ENCODE results near the gene MTMR12.
"Not testable (repeated sequence)": the region's sequence is repeated elsewhere in the genome, so short reads cannot be mapped to it uniquely, and the experiment has no call there.

The MTMR12 gene

DNA sequence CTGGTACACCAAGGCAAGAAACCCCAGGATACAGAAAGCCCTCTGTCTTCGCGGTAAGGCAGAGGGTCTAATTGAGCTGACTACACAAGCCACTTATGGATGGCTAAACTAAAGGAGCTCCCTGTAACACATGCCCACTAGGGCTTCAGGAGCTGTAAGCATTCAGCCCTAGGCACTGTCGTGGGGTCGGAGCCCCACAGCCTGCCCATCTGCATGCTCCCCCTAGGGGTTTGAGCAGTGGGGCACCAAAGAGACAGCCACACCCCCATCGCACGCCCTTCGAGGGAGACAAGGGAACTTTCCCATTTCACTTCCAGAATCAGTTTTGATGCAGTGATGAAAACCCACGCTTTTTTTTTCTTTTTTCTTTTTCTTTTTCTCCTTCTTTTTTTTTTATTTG, 11.0 kb upstream of the MTMR12 start:
- DNase-seq (ENCODE audit: low spot score) = no peak

DNA sequence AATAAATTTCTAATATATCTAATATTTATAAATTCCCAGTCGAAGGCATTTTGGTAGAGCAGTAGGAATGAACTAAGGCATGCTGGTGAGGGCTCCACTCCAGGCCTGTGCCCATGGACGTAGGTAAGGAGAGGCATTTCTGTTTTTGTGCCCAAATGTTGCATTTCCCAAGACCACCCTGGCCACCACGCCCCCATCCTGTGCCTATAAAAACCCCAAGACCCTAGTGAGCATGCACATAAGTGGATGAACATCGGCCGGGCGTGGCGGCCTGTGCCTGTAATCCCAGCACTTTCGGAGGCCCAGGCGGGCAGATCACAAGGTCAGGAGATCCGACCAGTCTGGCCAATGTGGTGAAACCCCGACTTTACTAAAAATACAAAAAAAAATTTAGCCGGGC, 10.1 kb upstream of the MTMR12 start:
- DNase-seq (ENCODE audit: low spot score) = no peak

DNA sequence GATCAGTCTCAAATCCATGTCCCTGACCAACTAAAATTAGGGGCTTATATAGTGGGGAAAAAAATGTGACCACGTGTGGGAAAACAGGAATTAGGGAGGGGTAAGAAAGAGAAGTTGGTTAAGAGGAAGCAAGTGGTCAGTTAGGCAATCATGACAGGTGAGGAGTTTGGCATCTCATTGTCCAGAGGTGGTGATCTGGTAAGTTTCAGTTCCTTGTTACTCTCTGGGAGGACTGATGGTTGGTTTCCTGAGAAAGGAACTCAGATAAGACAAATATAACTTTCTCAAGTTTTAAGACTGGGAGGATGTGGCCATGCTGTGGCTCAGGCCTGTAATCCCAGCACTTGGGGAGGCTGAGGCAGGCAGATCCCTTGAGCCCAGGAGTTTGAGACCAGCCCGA, 9.0 kb upstream of the MTMR12 start:
- DNase-seq (ENCODE audit: low spot score) = not testable (repeated sequence)

DNA sequence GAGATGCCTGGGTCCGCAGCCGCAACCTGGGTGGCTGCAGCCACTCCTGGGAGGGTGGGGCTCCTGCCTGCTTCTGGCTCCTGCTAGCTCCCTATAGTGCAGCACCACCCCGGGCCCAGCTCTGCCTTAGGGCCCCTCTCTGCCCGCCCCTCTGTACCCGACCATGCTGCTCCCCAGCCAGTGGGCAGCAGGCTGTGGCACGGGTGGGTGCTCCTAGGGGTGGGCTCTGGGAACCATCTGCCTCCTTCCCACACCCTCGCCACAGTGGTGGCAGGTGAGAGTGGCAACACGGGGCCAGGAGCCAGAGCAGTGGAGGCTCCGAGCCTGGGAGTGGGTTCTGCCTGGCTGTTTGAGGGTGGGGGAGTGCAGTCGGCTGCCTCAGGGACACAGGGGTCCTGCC, 7.8 kb upstream of the MTMR12 start:
- no peak for DNase-seq (ENCODE audit: low spot score)

DNA sequence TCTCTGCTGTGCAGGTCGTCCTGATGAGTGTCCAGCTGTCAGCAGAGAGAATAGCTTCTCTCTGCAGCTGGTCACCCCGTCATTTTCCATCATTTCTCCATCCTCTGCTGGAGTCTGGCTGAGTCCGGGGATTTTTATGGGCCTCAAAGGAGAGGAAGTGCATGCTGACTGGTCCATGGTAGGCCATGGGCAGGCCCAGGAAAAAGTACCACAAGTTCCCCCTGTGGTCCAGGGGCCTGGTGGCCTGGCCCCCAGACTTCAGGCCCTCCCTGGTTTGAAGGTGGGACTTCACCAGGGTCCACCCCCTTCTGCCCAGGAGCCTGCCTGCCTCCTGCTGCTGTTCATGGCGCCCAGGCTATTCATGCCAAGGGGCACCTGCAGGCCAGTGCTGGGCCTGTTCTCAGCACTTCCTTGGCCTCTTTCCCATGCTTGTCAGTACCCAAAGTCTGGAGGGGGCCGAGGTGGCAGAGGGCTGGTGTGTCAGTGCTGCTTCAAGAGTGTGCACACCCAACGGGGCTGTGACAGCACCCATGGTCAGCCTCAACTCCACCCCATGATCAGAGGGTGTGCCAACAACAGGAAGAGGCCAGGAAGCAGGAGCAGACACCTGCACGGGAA, 7.3 kb upstream of the MTMR12 start:
- DNase-seq (ENCODE audit: low spot score) = no peak

DNA sequence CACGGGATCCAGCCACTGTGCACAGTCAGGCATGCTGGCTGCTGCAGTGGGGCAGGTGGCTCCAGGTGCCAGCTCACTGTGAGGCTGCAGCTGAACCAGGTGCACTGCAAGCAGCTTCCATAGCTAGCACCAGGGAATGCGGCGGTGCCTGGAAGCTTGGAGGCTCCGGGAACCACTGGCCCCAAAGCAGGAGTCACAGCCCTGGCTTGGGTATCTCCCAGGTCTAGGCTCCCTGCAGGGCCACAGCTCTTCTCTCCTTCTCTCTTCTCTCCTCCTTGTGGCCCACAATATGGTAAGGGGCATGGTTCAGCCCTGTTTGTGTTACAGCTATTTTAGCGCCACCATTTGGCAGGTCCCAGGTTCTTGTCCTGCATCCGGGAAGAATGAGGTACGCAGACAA, 6.7 kb upstream of the MTMR12 start:
- no peak for DNase-seq (ENCODE audit: low spot score)

DNA sequence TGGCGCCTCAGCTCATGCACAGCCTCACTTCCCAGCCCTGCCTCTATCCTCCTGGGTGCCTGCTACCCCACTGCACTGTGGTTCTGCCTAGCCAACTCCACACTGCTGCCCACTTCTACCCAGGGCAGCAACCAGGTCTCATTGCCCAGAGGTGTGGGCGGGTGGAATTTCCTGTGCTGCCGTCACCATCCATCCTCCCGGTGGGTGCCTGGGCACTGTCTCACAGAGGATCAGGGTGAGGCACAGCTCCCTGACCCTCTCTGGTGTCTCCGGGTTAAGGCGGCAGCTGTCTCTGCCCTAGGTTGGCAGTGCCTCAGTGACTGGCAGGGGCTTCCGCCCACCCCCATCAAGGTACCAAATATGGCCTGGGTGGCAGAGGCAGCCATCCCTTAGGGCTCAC, 4.3 kb upstream of the MTMR12 start:
- no peak for DNase-seq (ENCODE audit: low spot score)

DNA sequence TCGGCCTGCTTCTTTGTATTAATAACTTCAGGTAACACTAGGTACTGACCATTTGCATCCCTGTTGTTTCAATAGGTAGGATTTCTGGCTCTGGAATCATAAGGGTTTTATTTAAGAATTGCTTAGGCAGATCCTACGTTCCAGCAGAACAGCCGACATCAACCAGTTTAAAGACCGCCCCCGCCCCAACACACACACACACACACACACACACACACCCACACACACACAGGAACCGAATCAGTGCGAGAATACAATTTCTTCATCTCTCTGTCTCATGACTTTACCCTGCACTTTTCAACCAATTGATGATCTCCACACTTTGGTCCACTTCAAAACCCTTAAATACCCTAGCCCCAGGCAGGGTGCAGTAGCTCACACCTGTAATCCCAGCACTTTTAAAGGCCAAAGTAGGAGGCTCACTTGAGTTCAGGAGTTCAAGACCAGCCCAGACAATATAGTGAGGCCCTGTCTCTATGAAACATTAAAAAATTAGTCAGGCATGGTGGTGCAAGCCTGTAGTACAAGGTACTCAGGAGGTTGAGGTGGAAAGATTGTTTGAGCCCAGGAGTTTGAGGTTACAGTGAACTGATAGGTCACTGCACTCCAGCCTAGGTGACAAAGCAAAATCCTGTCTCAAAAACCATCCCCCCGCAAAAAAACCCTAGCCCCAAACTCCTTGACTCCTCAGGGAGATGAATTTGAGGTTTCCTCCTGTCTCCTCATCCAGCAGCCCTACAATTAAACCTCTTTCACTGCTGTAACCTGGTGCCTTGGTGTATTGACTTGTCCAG, 2.7 kb upstream of the MTMR12 start:
- DNase-seq (ENCODE audit: low spot score) = no peak

DNA sequence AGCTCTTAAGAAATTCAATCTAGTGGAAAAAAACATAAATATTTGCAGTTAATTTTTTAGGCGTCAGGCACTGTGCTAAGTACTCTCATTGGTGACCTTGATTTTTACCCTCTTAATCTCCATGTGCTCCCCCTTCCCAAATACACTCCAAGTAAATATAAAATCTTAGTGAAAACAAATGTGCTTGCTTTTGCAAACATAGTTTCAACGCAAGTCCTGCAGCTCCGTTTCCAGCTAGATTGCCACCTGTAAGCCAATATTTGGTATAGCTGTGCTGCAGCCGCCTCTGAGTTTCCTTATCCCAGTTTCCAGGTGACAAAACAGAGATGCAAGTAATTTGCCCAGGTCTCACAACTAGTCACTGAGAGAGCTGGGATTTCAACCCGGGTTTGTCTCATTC, 1.9 kb upstream of the MTMR12 start:
- no peak for DNase-seq (ENCODE audit: low spot score)

DNA sequence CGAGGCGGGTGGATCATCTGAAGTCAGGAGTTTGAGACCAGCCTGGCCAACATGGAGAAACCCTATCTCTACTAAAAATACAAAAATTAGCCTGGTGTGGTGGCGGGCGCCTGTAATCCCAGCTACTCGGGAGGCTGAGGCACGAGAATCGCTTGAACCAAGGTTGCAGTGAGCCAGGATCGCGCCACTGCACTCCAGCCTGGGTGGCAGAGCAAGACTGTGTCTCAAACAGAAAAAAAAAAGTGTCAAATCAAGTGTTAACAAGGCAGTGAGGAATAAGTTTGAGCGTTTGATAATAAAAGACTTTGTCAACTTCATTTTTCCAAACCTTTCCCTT, 1.4 kb upstream of the MTMR12 start:
- not testable (repeated sequence) for DNase-seq (ENCODE audit: low spot score)

DNA sequence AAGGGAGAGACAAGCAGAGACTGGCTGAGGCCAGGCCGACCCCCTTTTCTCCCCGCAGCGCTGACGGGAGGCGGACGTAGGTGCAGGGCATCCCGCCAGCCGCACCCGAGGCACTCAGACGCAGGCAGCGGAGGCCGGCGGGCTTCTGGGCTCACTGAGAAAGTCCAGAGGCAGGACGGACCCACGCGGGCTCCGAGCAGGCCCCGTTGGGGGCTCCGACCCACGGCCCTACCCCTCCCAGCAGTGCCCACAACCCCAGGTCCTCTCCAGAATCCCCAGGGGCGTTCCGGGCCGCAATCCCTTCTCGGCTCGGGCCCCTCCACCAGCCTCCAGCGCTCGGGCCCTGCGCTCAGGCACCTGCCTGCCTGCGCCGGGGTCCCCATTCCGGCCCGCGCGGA, 543 bp downstream of the MTMR12 start:
- peak; percentile 83 for DNase-seq (ENCODE audit: low spot score)

DNA sequence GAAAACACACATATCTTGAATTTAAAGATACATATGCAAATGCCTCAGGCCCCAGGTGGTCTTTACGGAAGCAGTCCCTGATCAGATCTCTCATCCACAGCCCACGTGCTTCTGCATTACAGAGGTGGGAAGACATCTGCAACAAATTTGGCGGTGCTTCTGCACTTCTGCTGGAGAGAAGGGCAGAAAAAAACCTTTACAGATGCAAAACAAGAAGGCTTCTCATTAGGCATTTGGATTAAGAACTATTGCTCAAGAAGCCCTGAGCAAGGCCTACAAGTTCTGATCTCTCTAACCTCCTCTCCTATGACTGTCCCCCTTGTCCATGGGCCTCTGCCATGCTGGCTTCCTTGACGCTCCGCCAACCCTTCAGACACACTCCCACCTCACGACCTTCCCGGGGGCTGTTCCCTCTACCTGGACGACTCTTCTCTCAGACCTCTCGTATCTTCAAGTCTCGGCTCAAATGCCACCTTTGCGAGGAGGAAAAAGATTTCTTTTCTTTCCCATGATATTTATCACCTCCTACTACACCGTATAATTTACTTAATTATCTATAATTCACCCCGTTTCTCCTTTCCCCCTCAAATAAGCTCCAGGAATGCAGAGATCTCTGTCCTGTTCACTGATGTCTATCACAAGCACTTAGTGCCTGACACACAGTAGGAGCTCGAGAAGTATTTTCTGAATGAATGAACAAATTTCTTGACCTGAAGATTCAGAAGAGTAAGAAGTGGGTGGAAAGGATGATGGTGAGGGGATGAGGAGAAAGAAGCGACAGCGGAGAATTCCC, 1.1 kb downstream of the MTMR12 start:
- peak; percentile 25 for DNase-seq (ENCODE audit: low spot score)

DNA sequence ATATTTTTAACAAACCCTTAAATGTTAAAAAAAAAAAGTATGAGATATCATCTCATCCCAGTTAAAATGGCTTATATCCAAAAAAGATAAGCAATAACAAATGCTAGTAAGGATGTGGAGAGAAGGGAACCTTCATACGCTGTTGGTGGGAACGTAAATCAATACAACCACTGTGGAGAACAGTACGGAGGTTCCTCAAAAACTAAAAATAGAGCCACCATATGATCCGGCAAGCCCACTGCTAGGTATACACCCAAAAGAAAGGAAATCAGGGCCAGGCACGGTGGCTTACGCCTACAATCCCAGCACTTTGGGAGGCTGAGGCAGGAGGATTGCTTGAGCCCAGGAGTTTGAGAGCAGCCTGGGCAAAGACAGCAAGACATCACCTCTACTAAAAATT, 3.0 kb downstream of the MTMR12 start:
- DNase-seq (ENCODE audit: low spot score) = no peak

DNA sequence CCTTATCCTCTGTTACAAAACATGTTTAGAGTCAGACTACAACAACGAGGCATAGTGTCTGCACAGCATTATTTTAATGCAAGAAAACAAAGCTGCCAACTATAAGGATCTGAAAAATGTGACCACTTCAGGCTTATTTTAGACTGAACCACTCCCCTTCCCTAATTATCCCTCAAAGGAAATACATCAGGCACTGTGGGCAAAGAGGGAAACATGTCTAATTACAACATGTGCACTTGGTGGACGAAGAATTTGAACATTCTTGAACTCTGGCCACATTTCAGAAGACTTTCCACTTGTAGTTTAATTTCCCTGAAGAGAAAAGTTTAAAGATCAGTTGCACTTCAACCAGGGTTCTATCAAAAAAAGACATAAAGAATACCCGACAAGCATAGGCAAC, 3.8 kb downstream of the MTMR12 start:
- peak; percentile 35 for DNase-seq (ENCODE audit: low spot score)

DNA sequence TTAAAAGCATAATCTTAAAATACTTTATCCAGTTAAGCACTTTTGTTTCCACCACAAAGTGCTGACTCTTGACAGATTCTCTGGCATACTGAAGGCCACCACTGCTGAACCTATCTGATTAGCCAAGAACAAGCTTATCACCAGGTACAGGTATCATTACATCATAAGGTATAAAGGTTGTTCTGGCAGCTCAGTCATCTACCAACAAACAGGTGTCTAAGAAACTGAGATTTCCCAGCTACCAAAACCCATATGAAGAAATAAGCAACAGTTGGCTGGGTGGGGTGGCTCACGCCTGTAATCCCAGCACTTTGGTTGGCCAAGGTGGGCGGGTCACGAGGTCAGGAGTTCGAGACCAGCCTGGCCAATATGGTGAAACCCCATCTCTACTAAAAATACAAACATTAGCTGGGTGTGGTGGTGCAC, 5.0 kb downstream of the MTMR12 start:
- no peak for DNase-seq (ENCODE audit: low spot score)

DNA sequence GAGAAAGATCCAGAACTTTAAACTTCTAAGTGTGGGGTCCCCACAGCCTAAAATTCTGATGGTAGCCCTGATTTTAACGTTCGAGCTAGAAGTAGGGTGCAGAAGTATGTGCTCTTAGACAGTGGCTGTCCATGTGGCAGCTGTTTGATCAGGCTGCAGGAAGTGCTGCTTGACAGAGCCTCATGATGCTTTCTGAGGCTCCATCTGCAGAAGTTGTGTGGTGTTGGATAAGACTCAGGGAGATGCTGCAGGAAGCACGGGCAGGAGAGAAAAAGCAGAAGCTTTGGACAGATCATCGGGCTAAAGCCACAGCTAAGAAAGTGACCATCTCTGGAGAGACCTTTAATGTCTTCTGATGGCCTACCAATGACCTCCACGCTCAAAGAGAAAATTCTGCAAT, 8.1 kb downstream of the MTMR12 start:
- DNase-seq (ENCODE audit: low spot score) = no peak

DNA sequence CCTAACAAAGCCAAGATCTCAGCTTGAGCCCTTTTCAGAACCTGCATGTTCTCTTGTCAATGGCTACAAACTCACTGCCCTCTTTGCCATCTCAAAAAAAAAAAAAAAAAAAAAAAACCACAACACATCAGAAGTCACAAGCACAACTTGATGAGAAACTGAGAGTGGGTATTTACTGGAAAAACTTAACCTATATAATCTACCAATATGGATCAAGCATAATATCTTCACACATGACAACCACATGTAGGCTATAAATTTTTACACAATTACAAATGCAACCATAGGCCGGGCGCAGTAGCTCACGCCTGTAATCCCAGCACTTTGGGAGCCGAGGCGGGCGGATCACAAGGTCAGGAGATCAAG, 9.0 kb downstream of the MTMR12 start:
- DNase-seq (ENCODE audit: low spot score) = no peak

DNA sequence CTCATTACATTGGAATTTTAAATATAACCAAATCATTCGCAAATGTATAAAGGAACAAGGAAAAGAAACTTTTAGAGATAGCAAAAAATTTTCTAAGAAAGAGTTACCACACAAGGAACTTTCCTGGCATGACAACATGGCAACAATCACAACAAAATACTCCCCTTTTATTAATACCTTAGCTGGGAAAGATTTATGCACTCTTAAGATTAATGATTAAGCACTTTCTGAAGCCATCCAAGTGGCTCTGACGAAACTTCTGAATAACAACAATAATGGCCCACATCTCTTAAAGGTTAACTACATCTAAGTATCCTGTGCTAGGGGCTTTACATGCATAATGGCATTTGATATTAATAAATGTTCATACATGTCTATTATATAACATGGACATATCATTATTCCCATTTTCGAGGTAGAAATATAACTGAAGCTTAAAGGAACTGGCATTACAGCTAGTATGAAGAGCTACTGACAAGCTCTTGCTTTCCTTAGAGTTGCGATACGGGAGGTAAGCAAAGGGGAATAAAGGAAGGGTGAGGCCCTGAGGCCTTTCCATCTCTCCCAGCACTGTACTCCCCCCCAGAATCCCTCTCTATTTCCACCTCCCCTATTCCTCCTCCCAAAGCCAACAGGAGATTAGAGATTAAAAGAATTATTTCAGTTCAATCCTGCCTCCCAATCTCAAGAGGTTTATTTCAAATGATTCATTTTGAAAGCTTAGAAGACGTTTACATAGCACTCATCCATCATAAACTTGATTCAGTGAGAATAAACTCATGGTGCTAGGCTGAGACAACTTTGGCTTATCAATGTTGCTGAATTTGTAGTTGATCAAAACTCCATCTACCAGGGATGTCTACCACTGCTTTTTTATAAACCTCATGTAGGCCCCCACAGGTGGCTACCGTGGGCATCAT, 9.6 kb downstream of the MTMR12 start:
- no peak for DNase-seq (ENCODE audit: low spot score)

DNA sequence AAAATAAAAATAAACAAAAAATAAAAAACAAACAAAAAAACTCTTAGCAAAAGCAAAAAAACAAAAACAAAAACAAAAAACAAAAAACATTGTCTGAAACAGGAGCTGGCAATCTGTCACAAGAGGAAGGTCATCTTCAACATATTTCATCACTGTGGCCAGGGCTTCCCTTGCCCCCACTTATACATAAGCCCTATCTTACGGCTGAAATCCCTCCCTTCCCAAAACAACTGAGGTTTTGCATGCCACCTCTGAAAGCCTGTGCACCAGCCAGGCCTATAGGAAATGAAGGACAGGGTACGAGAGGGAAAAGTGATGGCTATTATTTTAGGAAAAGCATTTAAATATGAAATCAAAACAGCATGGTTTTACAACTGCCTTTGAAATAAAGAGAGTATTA, 10.8 kb downstream of the MTMR12 start:
- DNase-seq (ENCODE audit: low spot score) = no peak

DNA sequence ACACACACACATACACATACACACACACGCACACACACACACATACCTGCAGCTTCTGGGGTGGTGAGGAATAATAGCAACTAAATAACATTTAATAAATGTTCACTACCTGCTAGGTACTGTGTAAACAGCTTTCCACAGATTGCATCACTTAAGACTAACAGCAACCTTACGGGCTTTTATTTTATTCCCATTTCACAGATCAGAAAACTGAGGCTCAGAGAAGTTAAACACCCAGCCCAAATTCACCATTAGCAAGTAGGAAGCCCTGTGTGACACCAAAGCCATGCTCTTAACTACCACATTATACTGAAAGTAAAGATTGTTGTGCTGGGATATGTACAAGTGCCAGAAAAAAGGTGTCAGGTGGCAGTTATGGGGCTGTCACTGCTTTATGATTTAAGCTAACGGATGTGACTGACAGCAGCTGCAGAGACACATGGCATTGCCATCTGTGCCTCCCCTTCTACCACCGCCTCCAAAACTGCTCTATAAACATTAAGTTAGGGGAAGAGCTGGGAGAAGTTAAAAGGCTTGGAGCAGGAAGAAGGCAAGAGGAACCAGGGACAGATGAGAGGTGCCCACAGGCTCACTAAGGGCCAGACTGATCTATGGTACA, 13.6 kb downstream of the MTMR12 start:
- no peak for DNase-seq (ENCODE audit: low spot score)

DNA sequence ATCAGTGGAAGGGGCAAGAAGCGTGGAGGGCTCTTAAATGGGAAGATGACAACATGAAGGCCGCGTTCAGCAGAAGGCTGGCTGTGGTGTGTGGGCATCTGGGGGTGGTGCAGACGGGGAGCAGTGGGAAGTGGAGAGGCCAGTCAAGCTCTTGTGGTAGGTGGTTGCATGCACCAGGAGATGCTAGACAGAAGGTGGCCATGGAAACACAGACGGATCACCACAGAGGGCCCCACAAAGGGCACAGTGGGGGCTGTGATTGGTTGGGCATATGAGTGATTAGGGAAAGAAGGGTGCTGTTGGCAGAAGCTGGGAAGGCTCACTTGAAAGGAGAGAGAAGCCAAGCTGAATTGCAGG, 14.7 kb downstream of the MTMR12 start:
- no peak for DNase-seq (ENCODE audit: low spot score)
